ENCODE data around the gene CLIC6.

DNA sequence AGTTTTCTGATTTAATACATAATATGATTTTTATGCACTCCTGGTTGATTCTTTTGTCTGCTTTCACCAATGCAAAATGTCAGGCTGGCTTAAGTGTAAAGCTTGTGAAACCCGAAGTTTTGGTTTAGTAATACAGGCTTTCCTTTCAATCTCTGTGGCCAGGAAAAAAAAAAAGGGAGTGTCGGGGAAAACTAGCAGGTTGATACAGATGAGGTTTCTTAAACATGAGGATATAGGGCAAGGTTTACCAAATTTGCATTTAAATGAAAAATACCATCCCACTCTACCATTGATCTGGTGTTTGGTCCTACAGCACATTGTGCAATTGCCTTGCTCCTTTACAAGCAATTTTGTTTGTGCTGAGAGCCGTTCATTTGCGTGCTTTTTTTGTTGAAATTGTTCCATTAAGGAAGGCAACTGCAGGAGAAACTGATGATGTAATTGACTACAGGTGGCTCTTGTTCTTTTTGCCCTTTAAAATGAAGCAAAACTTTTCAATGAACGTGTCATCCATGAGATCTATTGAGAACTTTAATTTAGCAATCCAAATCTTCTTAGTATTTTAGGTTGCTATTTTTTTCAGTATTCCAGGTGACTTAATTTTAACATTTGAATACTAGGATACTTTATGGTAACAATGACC, 22.7 kb downstream of the CLIC6 start:
- TF ChIP-seq, protein P1, sequence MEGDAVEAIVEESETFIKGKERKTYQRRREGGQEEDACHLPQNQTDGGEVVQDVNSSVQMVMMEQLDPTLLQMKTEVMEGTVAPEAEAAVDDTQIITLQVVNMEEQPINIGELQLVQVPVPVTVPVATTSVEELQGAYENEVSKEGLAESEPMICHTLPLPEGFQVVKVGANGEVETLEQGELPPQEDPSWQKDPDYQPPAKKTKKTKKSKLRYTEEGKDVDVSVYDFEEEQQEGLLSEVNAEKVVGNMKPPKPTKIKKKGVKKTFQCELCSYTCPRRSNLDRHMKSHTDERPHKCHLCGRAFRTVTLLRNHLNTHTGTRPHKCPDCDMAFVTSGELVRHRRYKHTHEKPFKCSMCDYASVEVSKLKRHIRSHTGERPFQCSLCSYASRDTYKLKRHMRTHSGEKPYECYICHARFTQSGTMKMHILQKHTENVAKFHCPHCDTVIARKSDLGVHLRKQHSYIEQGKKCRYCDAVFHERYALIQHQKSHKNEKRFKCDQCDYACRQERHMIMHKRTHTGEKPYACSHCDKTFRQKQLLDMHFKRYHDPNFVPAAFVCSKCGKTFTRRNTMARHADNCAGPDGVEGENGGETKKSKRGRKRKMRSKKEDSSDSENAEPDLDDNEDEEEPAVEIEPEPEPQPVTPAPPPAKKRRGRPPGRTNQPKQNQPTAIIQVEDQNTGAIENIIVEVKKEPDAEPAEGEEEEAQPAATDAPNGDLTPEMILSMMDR (IDR thresholded peaks at IDR 0.05), result no peak
- TF ChIP-seq ZFX (IDR thresholded peaks at IDR 0.05; ENCODE audit: borderline replicate concordance), result no peak
